Left lobe of liver (tissue), 2 donors: ENCODE results near the gene TACSTD2. TPM values are rescaled to one million over a fixed set of nuclear protein-coding genes. Genes with fewer than 3 reads are reported as not detected.
"Not testable (repeated sequence)": the region's sequence is repeated elsewhere in the genome, so short reads cannot be mapped to it uniquely, and the experiment has no call there.

Source experiments
- ATAC-seq: fragments of 200-7000 bp; cut with Tn5 transposase; one replicate; pipeline ENCODE4 v1.9.1; 2020; ENCODE audit warnings: mild to moderate bottlenecking, moderate library complexity
- DNase-seq: peaks from one replicate; pipeline ENCODE4 v3.0.0-alpha.2; 2020; ENCODE audit warnings: low spot score
- total RNA-seq: library from RNA; stranded (reverse); gene quantifications from one replicate; pipeline ENCODE4 v1.2.1, GENCODE V29; 2021
- donor health status: DM: no; HTN: no; CAD: no; lungs with moderate emphysema.
- donor health status: DM: no; HTN: yes; CAD: no.

The TACSTD2 gene, protein sequence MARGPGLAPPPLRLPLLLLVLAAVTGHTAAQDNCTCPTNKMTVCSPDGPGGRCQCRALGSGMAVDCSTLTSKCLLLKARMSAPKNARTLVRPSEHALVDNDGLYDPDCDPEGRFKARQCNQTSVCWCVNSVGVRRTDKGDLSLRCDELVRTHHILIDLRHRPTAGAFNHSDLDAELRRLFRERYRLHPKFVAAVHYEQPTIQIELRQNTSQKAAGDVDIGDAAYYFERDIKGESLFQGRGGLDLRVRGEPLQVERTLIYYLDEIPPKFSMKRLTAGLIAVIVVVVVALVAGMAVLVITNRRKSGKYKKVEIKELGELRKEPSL
- total RNA-seq = 2.2 TPM

GRCh38 chr1:58576727-58577653 lies at the start of gene TACSTD2:
Gene TACSTD2 (minus strand): TSS chr1:58577252. CDS start chr1:58577156, 96 bp downstream.
- DNase-seq = peak; percentile 49
- ATAC-seq = peak; percentile 61

- no peak for ATAC-seq
- DNase-seq = no peak
These were observed 49.2 kb upstream of the TACSTD2 start for GRCh38 chr1:58626293-58626692.

DNA sequence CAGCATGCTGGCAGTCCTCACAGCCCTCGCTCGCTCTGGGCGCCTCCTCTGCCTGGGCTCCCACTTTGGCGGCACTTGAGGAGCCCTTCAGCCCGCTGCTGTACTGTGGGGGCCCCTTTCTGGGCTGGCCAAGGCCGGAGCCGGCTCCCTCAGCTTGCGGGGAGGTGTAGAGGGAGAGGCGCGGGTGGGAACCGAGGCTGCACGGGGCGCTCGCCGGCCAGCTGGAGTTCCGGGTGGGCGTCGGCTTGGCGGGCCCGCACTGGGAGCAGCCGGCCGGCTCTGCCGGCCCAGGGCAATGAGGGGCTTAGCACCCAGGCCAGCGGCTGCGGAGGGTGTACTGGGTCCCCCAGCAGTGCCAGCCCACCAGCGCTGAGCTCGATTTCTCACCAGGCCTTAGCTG lies 46.2 kb upstream of the TACSTD2 start:
- DNase-seq, ATAC-seq: not testable (repeated sequence)

DNA sequence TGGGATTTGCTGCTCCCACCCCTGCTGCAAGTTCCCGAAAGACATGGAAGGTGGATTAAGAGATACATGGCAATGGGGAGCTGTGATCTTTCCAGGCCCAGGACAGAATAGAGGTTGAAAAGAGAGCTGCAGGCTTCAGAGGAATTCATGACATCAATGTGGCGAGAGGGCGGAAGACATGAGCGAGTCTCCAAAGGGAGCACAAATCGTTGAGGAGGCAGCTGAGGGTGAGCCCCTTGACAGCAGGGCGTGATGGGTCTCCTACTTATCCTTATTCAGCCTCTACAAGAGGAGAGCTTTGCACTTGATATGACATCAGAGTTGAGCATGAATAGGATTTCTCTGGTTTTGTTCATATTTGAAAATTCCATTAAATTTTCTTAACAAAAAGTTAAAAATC lies 45.5 kb upstream of the TACSTD2 start:
- DNase-seq = no peak
- no peak for ATAC-seq

DNA sequence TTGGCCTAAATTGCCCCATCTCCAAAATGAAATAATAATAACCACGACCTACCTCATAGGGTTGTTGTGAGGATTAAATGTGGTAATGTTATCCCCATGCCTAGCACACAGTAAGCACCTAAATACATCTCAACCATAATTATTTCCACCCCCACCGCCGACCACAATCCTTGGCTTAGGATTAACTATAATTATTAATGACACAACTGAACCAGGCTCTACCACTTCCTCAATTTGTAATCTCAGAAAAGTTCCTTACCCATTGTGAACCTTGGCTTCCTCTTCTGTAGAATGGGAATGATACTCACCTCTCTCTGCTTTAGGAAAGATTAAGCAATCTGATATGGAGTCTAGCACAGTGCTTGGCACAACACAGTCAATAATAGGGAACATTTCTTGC lies 44.3 kb upstream of the TACSTD2 start:
- DNase-seq = no peak

DNA sequence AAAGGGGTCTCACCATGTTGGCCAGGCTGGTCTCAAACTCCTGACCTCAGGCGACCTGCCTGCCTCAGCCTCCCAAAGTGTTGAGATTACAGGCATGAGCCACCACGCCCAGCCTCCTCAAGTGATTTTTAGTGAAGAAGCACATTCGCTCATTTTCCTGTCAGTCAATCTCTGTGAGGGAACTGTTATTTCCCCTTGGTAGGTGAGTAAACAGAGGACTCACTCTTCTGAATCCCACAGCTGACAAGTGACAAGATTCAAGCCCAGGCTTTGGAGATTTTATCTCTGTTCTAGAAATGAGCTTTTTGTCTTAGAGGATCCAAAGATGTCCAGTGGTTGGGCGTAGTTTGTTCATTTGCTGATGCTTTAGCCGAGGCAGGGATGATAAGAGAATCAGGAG lies 43.9 kb upstream of the TACSTD2 start:
- ATAC-seq = no peak
- no peak for DNase-seq

More for the DNA sequence above, 44.3 kb upstream of the TACSTD2 start:
- ATAC-seq = no peak

DNA sequence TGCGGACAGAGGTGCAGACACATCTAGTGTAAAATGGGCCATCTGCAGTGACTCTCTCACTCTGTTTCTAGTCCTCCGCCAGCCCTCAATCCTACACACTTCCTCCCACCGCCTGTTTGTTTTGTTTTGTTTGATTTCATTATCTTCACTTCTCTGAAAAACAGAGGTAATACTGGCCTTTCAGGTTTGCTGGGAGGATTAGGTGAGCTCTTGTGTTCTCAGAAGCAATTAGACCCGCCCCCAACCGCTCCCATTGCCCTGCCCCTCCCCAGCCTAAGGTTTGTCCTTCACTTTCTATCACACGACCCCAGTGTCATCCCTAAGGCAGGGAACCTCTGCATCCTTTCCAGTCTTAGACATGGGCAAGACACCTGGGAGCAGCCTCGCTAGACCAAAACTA lies 43.2 kb upstream of the TACSTD2 start:
- no peak for ATAC-seq

GRCh38 chr1:58619286-58620054 lies 42.4 kb upstream of the TACSTD2 start:
- DNase-seq (no peak), ATAC-seq (no peak)

More for the DNA sequence above, 43.2 kb upstream of the TACSTD2 start:
- no peak for DNase-seq

GRCh38 chr1:58618303-58618702 lies 41.3 kb upstream of the TACSTD2 start:
- DNase-seq = no peak
- ATAC-seq = peak; percentile 40

GRCh38 chr1:58611861-58612385 lies 34.9 kb upstream of the TACSTD2 start:
- no peak for ATAC-seq
- no peak for DNase-seq

DNA sequence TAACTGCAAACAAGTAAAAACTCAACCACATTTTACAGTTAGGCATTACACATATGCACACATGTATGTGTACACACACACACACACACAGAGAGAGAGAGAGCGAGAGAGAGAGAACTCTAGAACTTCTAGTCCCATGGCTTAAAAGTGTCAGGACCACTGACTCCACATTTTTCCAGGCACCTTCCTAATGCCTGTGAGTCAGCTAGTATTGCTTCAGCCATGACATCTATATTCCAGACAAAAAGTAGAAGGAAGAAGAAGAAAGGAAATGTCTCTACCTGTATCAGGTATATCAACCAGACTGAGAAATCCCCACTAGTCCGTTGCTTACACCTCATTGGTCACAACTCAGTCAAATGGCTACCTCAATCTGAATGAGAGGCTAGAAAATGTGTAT lies 31.9 kb upstream of the TACSTD2 start:
- DNase-seq (no peak), ATAC-seq (no peak)

DNA sequence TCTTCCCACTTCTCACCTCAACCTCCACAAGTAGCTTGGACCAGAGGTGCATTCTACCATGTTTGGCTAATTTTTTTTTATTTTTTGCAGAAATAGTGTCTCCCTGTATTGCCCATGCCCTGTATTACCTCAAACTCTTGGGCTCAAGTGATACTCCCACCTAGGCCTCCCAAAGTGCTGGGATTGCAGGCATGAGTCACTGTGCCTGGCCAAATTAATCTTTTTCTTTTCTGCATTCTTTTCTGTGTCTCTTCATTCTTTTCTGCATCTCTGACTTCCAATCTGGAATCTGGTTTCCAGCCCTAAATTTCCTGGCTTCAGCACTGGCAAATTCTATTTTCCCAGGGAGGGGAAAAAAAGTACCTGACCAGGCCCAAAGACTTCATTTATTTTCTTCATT lies 31.2 kb upstream of the TACSTD2 start:
- no peak for ATAC-seq
- no peak for DNase-seq

- ATAC-seq = no peak
- DNase-seq = no peak
These were observed 30.3 kb upstream of the TACSTD2 start for GRCh38 chr1:58607391-58607790.

- DNase-seq, ATAC-seq: not testable (repeated sequence)
These were observed 24.9 kb upstream of the TACSTD2 start for GRCh38 chr1:58601921-58602320.

GRCh38 chr1:58597996-58598395 lies 20.9 kb upstream of the TACSTD2 start:
- DNase-seq (no peak), ATAC-seq (no peak)

DNA sequence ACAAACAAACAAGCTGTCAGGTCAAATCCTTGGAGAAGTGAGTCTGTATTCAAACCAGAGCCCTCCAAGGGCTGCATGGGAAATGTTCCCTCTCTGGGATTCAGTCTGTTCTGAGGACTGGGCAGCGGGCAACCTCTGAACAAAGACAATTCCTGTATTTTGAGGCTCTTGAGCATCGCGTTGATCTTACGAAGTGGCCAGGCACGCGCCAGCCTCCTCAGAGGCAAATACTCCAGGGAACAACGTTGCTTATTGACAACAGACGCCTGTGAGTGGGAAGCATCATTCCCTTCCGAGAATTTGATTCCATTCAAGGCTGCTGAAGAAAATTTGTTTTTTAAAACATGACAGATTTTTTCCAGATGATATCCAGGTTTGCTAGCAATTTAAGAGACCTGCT lies 20.0 kb upstream of the TACSTD2 start:
- no peak for ATAC-seq
- DNase-seq = no peak

DNA sequence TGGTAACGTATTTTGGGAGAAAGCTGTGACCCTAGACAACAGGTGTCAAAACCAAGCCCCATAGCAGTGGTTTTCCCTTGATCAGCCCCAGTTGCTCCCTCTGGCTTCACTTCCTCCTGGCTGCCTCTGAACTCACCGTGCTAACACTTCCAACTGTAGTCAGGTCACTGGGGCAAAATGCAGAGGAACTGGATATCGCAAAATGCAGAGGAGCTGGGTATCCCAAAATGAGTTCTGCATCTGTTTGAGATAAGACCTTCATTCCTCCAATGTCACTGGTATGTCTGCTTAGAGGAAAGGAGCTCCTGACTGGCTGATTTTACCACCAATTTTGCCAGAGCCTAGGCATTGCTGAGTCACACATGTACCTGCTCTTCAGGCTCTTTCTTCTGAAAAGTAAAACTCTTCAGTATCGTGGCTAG lies 19.6 kb upstream of the TACSTD2 start:
- ATAC-seq (no peak), DNase-seq (no peak)

GRCh38 chr1:58594546-58594945 lies 17.5 kb upstream of the TACSTD2 start:
- no peak for DNase-seq
- no peak for ATAC-seq

DNA sequence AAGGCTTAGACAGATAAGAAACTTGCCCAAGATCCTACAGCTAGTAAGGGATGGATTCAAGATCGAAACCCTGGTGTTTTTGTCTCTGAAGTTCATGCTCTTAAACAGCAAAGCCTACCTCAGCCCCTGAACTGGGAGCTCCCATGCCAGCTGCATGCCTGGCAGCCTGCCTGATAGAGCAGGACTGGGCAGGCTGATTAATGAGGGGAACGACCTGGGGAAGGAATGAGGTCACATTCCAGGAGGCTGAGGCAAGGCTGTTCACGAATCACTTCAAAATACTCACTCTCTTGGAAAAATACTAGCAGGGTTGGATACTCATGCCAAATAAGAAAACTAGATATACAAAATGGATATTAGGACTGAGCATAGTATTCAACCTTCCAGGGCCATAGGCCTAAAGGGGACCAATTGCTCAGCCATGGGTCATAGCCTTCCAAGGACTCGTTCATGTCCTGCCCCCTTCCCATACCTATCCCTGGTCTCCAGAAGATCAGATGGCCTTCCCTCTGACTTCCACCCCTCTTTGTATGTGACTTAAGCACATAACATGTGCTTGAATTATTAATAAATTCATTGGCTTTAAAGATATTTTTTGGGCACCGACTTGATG lies 15.6 kb upstream of the TACSTD2 start:
- DNase-seq = no peak
- ATAC-seq = peak; percentile 58

DNA sequence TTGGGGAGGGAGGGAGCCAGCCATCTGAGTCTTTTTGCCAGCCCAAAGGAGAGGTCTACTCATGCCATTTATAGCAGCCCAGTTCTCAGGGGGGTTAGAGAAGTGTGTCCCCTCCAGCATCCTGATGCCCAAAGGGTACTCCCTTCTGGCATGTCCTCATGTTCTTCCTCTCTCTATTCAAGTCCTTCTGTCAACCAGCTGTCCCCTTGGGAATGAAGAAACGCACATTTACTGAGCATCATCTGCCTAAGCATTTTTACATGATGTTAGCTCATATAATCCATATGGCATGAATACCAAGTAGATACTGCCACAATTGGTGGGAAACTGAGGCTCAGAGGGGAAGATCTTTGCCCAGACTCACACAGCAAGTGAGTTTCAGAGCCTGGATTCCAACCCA lies 14.8 kb upstream of the TACSTD2 start:
- DNase-seq (no peak), ATAC-seq (no peak)
